Inferior parietal cortex (tissue), 1 donor: ENCODE measurements around the gene PIK3R2.
"Not testable (repeated sequence)": the region's sequence is repeated elsewhere in the genome, so short reads cannot be mapped to it uniquely, and the experiment has no call there.

ENCODE experiments used
- DNase-seq: peaks from one replicate; pipeline ENCODE4 v3.0.0-alpha.2; 2016; ENCODE audit errors: extremely low spot score

Gene PIK3R2

DNA sequence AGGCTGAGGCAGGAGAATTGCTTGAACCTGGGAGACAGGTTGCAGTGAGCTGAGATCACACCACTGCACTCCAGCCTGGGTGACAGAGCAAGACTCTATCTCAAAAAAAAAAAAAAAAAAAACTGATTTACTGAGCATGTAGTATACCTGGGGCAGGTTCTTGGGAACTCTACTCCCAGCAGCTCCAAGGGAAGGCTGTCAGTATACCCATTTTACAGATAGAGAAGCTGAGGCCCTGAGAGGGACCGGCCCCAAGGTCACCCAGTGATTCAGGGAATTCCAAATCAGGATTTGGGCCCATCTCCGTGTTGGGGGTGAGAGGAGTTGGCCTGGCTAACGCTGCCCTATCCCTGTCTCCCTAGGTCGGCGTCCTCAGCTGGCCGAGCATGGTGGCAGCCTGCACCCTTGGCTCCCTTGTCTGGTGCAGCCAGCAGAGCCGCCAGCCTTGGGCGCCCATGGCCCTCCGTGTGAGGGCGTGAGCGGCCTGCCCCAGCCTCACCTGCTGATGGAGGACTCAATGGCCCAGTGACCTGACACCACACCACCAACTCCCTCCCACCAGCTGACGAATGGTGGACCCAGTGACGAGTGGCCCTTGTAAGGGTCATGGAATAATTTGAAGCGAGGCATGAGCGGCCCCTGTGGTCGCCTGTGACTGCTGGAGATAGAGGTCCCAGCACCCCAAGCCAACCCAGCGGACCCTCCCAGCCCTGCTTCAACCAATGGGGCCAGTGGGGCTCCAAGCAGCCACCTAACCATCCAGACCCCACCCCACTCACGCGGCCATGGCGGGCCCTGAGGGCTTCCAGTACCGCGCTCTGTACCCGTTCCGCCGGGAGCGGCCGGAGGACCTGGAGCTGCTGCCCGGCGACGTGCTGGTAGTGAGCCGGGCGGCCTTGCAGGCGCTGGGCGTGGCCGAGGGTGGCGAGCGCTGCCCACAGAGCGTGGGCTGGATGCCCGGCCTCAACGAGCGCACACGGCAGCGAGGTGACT lies 2.4 kb downstream of the PIK3R2 start:
- no peak for DNase-seq

DNA sequence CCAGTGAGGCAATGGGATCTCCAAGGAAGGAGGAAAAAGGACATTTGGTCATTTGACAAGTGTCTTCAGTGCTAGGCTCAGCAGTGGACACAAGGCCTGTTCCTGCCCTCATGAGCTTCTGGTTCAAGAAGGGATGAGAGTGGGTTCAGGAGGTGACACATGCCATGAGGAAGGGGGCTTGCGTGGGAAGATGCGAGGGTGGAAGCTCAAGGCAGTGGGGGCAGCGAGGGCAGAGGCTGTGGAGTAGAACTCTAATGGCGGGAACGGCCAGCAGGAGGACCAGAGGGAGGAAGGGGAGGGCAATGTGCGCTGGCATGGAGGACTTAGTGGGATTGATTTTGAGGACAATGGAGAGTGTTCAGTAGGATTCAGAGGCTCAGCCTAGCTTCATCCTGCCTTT lies 3.3 kb downstream of the PIK3R2 start:
- DNase-seq = no peak

DNA sequence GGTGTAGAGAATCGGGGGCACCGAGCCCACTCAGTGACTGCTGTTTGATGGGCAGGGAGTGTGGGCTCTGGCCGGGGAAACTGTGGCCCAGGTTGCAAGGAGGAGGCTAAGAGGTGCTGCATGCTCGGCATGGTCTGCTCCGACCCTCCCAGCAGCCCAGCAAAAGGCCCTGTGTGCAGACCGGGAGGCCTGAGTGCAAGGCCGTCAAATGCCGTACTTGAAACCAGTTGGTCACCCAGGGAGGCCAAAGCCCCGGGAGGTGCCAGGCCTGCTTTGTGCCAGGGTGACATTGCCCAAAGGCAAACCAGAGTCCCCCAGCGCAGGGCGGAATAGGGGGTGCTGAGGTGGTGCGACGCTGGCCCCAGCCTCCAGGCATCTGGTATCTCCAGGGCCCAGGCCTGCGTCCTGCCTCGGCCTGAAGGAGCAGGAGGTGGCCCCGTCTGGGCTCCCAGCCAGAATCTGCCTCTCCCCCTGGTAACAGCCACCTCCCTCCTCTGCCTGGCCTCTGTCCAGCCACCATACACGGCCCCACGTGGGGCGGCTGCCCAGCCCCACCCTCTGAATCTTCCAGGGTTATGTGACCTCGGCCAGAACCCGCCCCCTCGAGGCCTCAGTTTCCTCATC lies 4.0 kb downstream of the PIK3R2 start:
- peak; percentile 73 for DNase-seq

DNA sequence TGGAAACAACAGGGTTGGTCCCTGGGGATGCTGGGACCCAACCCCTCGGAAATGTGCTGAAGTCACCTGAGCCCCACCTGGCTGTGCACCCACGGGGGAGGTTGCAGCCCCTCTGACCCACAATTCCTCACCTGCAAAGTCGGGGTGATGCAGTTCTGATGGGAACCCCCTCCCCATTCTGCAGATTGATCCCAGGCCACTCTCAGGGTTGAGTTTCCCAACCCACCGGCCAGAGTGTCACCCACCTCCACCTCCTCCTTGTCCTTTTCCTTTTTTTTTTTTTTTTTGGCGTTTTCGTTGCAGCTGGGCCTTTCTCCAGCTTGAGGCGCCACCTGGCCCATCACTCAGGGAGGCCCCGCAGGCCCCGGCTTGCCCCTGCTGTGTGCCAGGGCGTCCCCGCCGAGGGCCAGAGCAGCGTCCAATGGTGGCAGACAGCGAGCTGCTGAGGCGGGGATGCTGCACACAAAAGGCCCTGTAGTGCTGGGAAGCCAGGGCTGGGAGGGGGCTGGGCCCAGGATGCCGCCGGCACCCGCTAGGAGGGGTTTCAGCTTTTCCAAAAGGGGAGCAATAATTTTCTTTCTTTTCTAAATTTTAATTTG lies 4.6 kb downstream of the PIK3R2 start:
- DNase-seq = peak; percentile 54

DNA sequence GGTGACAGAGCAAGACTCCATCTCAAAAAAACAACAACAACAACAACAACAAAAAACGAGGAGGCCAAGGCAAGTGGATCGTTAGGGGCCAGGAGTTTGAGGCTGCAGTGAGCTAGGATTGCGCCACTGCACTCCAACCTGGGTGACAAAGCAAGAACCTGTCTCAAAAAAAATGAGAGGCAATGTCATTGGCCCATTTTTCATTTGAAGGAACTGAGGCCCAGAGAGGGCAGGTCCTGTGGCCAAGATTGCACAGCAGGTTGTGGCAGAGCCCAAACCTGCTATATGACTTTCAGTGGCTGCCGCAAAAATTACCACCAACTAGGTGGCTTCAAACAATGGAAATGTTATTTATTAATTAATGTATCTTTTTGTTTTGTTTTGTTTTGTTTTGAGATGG lies 5.5 kb downstream of the PIK3R2 start:
- DNase-seq = no peak

DNA sequence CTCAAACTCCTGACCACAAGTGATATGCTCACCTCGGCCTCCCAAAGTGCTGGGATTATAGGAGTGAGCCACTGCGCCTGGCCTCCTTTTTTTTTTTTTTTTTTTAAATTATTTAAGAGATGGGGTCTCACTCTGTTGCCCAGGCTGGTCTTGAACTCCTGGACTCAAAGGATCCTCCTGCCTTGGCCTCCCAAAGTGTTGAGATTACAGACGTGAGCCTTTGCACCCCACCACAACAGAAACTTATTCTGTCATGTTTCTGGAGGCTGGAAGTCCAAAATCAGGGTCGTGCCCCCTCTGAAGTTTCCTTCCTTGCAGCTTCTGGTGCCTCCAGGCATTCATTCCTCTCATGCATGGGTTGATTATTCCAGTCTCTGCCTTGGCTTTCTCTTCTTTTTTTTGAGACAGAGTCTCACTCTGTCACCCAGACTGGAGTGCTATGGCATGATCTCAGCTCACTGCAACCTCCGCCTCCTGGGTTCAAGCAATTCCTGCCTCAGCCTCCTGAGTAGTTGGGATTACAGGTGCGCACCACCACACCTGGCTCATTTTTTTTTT lies 6.2 kb downstream of the PIK3R2 start:
- not testable (repeated sequence) for DNase-seq

DNA sequence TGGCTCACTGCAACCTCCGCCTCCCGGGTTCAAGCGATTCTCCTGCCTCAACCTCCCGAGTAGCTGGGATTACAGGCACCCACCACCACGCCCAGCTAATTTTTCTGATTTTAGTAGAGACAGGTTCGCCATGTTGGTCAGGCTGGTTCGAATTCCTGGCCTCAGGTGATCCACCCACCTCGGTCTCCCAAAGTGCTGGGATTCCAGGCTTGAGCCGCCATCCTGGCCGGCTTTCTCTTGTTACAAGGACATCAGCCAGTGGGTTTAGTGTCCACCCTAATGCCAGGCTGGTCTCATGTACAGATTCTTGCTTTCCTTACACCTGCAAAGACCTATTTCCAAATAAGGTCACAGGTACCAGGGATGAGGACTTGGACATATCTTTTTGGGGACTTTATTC lies 6.8 kb downstream of the PIK3R2 start:
- no peak for DNase-seq

DNA sequence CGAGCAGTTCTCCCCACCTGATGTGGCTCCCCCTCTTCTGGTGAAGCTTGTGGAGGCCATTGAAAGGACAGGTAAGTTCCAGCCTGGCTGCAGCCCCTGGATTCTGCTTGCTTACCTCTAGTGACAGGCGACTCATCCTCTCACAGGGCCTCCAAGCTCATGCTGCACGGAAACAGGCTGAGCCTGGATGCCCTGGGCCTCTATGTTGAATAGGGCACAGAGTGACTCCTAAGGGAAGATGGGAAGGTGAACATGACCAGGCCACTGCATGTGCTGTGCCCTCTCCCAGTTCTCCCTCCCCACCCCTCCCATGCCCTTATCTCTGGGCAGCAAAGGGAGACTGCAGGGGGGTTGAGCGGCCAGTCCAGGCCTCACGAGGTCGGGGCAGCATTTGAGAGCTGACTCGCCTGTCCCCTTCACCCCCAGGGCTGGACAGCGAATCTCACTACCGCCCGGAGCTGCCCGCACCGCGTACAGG lies 7.6 kb downstream of the PIK3R2 start:
- no peak for DNase-seq

DNA sequence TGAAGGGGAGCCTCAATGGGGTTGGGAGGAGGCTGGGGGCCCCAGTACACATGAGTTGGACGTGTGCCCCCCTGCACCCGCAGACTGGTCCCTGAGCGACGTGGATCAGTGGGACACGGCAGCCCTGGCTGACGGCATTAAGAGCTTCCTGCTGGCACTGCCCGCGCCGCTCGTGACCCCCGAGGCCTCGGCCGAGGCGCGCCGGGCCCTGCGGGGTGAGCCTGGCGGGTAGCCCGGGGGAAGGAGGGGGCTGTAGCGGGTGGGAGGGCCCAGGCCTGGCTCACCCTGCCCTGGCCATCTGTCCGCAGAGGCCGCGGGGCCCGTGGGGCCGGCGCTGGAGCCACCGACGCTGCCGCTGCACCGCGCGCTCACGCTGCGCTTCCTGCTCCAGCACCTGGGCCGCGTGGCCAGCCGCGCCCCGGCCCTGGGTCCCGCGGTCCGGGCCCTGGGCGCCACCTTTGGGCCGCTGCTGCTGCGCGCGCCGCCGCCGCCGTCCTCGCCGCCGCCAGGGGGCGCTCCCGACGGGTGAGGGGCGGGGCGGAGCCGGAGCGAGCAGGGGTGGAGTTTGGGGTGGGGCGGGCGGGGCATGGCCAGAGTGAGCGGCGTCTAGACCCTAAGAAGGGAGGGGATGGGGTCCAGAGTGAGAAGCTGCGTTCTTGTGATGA lies 8.1 kb downstream of the PIK3R2 start:
- DNase-seq = peak; percentile 73

DNA sequence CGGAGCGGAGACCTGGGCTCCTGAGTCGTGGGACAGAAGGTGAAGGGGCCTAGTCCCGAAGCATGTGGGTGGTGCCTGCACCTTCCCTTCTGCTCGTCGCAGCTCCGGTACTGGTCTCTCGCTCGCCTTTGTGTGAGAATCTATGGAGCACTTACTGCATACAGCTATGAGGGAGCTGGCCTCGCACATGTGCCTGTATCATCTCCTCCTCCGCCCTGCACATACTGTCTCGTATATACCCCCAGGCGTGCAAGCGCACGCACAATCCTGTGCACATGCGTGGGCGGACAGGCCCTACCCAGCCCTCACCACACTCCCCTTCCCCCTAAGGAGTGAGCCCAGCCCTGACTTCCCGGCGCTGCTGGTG lies 8.7 kb downstream of the PIK3R2 start:
- no peak for DNase-seq

DNA sequence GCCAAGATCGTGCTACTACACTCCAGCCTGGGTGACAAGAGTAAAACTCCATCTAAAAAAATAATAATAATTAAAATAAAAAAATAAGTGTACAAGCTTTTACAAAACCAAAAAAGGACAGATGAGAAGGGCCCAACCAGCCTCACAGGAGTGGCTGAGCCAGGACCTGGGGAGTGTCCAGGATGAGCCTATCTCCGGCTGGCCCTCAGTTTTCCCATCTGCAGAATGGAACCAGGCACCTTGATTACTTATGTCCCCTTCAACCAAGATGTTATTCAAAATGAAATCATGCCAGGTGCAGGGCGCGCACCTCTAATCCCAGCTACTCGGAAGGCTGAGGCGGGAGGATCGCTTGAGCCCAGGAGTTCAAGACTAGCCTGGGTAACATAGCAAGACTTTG lies 11.1 kb downstream of the PIK3R2 start:
- no peak for DNase-seq

DNA sequence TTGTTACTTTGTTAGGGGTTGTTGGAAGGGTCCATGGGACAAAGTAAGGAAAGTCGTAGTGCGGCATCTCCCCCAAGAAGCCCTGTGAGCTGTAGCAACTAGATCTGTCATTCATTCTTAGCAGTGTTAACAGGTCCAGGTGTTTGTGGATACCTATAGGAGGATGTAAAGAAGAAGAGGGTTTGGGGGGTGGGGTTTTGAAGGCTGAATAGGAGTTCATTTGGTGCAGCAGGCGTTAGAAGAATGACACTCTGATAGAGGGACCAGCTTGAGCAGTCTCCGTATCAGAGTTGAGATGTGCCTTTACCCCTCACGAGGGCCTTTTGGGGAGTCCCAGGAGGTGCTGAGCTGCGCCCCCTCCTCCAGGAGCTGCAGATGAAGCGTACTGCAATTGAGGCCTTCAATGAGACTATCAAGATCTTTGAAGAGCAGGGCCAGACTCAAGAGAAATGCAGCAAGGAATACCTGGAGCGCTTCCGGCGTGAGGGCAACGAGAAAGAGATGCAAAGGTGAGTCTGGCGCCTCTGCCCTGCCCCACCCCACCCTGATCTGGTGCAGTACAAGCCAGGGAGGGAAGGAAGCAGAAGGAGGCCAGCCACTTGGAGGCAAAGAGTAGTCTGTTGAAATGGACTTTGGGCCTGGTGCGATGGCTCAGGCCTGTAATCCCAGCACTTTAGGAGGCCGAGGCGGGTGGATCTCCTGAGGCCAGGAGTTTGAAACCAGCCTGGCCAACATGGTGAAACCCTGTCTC lies 13.0 kb downstream of the PIK3R2 start:
- DNase-seq = no peak

DNA sequence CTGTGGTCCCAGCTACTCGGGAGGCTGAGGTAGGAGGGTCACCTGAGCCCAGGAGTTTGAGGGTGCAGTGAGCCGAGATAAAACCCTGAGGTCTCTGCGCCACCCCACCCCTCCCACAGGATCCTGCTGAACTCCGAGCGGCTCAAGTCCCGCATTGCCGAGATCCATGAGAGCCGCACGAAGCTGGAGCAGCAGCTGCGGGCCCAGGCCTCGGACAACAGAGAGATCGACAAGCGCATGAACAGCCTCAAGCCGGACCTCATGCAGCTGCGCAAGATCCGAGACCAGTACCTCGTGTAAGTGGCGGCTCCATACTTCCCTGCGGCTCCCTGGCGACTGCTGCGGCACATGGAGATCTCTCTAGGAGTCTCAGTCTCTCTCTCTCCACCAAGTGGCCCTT lies 14.0 kb downstream of the PIK3R2 start:
- no peak for DNase-seq

DNA sequence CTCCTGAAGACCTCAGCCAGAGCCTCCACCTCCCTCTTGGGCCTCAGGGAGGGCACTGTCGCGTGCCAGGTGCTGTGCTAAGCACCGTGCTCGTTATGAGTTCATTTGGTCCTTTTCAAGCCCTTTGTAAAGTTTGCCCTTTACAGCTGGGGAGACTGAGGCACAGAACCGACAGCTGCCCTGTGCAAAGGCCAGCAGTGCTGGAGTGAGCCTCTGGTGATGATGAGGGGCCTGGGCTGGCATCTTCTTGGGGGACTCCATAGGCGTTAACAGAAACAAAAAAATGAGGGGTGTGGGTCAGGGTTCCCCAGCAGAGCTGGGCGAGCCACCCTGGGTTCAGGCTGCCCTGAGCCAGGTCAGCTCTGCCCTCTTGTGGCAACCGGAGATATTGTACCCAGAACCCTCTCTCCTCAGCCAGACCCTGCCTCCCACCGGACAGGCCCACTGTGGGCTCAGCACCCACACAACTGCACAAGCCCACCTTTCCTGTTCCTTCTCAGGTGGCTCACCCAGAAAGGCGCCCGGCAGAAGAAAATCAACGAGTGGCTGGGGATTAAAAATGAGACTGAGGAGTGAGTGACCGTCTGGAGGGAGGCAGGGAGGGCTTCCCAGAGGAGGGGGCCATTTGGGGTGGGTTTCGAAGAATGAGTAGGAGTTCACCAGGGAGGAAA lies 15.1 kb downstream of the PIK3R2 start:
- no peak for DNase-seq

DNA sequence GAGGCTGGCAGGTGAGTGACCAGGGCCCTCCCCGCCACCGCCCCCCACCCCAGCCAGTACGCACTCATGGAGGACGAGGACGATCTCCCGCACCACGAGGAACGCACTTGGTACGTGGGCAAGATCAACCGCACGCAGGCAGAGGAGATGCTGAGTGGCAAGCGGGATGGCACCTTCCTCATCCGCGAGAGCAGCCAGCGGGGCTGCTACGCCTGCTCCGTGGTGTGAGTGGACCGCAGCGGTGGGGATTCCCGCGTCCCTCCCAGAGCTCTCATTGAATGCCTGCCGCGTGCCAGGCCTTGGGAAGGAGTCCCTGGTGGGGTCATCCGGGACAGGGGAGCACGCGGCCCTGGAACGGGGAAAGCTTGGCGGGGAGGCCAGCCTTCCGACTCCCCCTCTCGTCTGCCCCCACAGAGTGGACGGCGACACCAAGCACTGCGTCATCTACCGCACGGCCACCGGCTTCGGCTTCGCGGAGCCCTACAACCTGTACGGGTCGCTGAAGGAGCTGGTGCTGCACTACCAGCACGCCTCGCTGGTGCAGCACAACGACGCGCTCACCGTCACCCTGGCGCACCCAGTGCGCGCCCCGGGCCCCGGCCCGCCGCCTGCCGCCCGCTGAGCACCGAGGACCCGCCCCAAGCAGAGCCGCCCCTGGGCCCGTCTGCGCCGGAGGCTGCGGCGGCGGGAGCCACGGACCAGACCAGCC lies 15.9 kb downstream of the PIK3R2 start:
- no peak for DNase-seq

DNA sequence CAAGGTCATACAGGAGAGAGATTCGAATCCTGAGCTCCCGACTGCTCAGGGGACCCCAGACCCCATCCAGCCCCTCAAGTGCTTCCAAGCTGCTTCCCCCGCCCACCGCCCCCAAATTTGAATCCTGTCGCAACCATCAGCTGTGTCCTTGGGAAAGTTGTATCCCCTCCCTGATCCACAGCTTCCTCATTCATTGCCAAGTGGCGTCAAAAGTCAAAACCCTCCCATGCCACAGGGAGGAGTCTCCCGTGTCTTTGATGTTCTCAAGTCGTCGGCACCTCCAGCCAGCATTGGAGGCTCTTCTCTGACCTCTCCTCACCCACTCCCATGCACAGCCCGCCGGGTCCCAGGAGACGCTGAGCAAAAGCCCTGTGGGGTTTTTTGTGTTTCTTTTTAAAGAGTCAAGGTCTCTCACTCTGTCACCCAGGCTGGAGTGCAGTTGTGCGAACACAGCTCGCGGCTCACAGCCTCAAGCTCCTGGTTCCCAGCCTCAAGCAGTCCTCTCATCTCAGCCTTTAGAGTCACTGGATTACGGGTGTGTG lies 17.8 kb downstream of the PIK3R2 start:
- no peak for DNase-seq

DNA sequence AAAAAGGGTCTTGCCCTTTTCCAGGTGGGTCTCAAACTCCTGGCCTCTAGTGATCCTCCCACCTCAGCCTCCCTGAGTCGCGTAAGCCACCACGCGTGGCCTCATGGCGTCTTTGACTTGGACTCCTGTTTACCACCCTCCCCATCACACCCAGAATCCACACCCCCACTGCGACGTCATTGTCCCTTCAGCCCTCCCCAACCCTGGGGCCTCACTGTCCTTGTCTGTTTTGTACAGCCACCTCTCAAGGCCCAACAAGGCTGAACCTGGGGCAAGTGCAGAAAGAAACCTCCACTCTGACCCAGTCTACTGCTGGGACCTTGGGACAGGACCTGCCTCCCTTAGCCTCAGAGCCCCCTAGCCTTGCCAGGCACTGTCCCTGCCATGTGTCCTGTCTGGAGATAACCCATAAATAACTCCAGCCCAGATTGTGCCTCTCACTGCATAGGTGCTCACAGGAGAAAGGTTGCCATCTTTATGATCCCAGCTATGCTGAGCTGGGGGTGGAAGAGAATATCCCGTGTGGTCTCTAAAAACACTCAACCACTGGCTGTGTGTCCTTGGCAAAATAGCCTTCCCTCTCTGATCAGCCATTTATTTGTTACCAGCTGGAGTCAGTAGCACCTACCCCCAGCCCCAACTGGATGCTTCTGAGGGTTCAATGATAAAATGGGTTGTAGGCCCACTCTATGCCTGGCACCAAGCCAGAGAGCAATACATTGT lies 18.8 kb downstream of the PIK3R2 start:
- DNase-seq = no peak

DNA sequence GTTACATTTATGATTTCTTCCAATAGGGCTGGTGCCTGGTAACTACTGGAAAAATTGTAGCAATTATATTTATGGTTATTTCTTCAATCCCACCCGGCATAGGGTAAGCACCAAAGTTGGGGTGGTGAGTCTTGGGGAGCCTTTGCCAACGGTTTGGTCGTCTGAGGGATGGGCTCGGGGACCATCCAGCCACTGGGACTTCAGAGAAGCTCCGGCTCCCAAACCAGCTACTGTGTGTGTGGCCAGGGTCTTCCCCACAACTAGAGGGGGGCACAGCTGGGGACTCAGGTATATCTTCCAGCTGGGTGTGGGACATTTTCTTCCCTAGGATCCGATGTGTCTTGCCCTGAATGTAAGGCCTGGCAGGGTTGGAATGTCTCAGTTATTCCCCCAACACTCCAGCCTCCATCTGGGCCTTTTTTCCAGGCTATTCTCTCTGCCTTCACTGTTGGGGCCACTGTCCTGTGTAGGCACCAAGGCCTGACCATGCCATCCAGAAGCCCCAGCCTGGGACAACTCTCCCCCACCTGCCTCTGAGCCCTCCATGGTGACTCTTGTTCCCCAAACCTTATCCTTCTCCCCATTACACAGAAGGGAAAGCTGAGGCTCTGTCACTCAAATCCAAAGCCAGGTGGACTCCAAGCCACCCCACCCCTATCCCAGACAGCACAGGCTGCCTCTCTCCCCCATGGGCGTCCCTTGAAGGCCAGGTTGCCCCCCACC lies 19.5 kb downstream of the PIK3R2 start:
- DNase-seq = no peak
